Skin epidermis (tissue), 12 donors: Measurements from ENCODE around the gene VIPR2.
"Not testable (repeated sequence)": the region's sequence is repeated elsewhere in the genome, so short reads cannot be mapped to it uniquely, and the experiment has no call there.

Experiments used
- H3K27ac ChIP-seq, 21 experiments: fragments of 200-600 bp; sonication (generic) in 11 of 21; one replicate each; pipeline ENCODE4 v1.5.0; 2020; ENCODE audit warnings: mild to moderate bottlenecking in 3 of 21, inconsistent platforms in 2 of 21, moderate library complexity in 2 of 21
- H3K4me3 ChIP-seq, 7 experiments: fragments of 200-600 bp; sonication (generic) in 2 of 7; one replicate each; pipeline ENCODE4 v1.5.0; 2020; ENCODE audit warnings: inconsistent platforms in 2 of 7, mild to moderate bottlenecking in 2 of 7, moderate library complexity in 1 of 7

VIPR2 gene

GRCh38 chr7:159123294-159123693 lies 21.4 kb downstream of the VIPR2 start:
- H3K4me3 ChIP-seq, H3K27ac ChIP-seq: not testable (repeated sequence)

GRCh38 chr7:159122276-159122675 lies 22.4 kb downstream of the VIPR2 start:
- Histone ChIP-seq H3K27ac (no peak overlapping the region), H3K4me3 (no peak overlapping the region)

- no peak overlapping the region for H3K27ac ChIP-seq
- H3K4me3 ChIP-seq = no peak overlapping the region
These were observed 23.2 kb downstream of the VIPR2 start for GRCh38 chr7:159121476-159121875.

GRCh38 chr7:159121068-159121467 lies 23.6 kb downstream of the VIPR2 start:
- no peak overlapping the region for H3K27ac ChIP-seq
- no peak overlapping the region for H3K4me3 ChIP-seq

- Histone ChIP-seq H3K4me3 (no peak overlapping the region), H3K27ac (no peak overlapping the region)
These were observed 24.1 kb downstream of the VIPR2 start for GRCh38 chr7:159120540-159120919.

- Histone ChIP-seq H3K27ac (no peak overlapping the region), H3K4me3 (no peak overlapping the region)
These were observed 24.7 kb downstream of the VIPR2 start for GRCh38 chr7:159119851-159120539.

GRCh38 chr7:159119026-159119741 lies 25.5 kb downstream of the VIPR2 start:
- no peak overlapping the region for H3K27ac ChIP-seq
- no peak overlapping the region for H3K4me3 ChIP-seq

GRCh38 chr7:159118623-159119022 lies 26.0 kb downstream of the VIPR2 start:
- H3K4me3 ChIP-seq = no peak overlapping the region
- no peak overlapping the region for H3K27ac ChIP-seq

- no peak overlapping the region for H3K4me3 ChIP-seq
- no peak overlapping the region for H3K27ac ChIP-seq
These were observed 26.5 kb downstream of the VIPR2 start for GRCh38 chr7:159118197-159118595.

GRCh38 chr7:159117366-159118196 lies 27.1 kb downstream of the VIPR2 start:
- Histone ChIP-seq H3K4me3 (no peak overlapping the region), H3K27ac (no peak overlapping the region)

GRCh38 chr7:159116581-159117339 lies 27.9 kb downstream of the VIPR2 start:
- H3K27ac ChIP-seq = no peak overlapping the region

GRCh38 chr7:159115601-159116501 lies 28.8 kb downstream of the VIPR2 start:
- no peak overlapping the region for H3K4me3 ChIP-seq
- H3K27ac ChIP-seq = no peak overlapping the region

More at GRCh38 chr7:159116581-159117339, 27.9 kb downstream of the VIPR2 start:
- no peak overlapping the region for H3K4me3 ChIP-seq

GRCh38 chr7:159114981-159115380 lies 29.7 kb downstream of the VIPR2 start:
- no peak overlapping the region for H3K4me3 ChIP-seq
- no peak overlapping the region for H3K27ac ChIP-seq

- H3K27ac ChIP-seq = no peak overlapping the region
- no peak overlapping the region for H3K4me3 ChIP-seq
These were observed 30.6 kb downstream of the VIPR2 start for GRCh38 chr7:159114096-159114495.

GRCh38 chr7:159113056-159113455 lies 31.6 kb downstream of the VIPR2 start:
- no peak overlapping the region for H3K4me3 ChIP-seq

GRCh38 chr7:159112136-159113011 lies 32.3 kb downstream of the VIPR2 start:
- H3K4me3 ChIP-seq = no peak overlapping the region
- no peak overlapping the region for H3K27ac ChIP-seq

More at GRCh38 chr7:159113056-159113455, 31.6 kb downstream of the VIPR2 start:
- H3K27ac ChIP-seq = no peak overlapping the region

GRCh38 chr7:159109653-159110035 lies 35.0 kb downstream of the VIPR2 start:
- Histone ChIP-seq H3K4me3 (no peak overlapping the region), H3K27ac (no peak overlapping the region)
